Body of pancreas (tissue), 4 donors: ENCODE data around the gene MTMR3.

Source experiments
- POLR2A ChIP-seq, 3 donors: fragments of 450-650 bp; IDR thresholded peaks; one replicate each; pipeline ENCODE4 v1.6.1; 2016; ENCODE audit warnings: antibody characterized with exemption in 3 of 3, mild to moderate bottlenecking in 2 of 3
- TF ChIP-seq, protein P1 (sequence below), 7 experiments: fragments of 450-650 bp in 4 of 7; fragments of 200-600 bp in 3 of 7; sonication (generic) in 3 of 7; IDR thresholded peaks; one replicate each; pipeline ENCODE4 v1.5.1; 2016 to 2019; ENCODE audit warnings: antibody characterized with exemption in 7 of 7

DNA sequence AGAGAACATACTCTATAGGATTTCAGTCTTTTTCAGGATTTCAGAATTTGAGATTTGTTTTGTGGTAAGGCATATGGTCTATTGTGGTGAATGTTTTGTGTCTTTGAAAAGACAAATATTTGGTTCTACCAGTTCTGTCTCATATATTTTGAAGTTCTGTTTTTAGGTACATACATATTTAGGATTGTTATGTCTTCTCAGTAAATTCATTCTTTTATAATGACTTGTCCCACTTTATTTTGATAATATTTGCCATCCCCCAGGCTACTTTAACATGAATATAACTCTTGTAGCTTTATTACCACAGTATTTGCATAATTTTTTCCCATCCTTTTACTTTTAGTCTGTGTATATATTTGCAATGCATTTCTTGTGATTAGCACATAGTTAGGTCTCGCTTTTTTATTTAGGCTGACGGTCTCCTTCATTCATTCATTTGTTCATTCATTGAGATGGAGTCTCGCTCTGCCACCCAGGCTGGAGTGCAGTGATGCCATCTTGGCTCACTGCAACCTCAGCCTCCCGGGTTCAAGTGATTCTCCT, 32.1 kb downstream of the MTMR3 start:
- TF ChIP-seq, protein P1, sequence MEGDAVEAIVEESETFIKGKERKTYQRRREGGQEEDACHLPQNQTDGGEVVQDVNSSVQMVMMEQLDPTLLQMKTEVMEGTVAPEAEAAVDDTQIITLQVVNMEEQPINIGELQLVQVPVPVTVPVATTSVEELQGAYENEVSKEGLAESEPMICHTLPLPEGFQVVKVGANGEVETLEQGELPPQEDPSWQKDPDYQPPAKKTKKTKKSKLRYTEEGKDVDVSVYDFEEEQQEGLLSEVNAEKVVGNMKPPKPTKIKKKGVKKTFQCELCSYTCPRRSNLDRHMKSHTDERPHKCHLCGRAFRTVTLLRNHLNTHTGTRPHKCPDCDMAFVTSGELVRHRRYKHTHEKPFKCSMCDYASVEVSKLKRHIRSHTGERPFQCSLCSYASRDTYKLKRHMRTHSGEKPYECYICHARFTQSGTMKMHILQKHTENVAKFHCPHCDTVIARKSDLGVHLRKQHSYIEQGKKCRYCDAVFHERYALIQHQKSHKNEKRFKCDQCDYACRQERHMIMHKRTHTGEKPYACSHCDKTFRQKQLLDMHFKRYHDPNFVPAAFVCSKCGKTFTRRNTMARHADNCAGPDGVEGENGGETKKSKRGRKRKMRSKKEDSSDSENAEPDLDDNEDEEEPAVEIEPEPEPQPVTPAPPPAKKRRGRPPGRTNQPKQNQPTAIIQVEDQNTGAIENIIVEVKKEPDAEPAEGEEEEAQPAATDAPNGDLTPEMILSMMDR (IDR thresholded peaks at IDR 0.05) = no peak
- TF ChIP-seq POLR2A (IDR thresholded peaks at IDR 0.05) = no peak
